DMS 273 treated with DMSO at 0.1 percent for 48 hours (cell line): ENCODE measurements around the gene ADGRF5.
"Not testable (repeated sequence)": the region's sequence is repeated elsewhere in the genome, so short reads cannot be mapped to it uniquely, and the experiment has no call there.

Experiments used
- DNase-seq: peaks from one replicate; lab custom pipeline; 2025; lab: John Stamatoyannopoulos, UW

The ADGRF5 gene

GRCh38 chr6:46894433-46894832, 27.3 kb downstream of the ADGRF5 start:
- no peak for DNase-seq

GRCh38 chr6:46893648-46894047, 28.1 kb downstream of the ADGRF5 start:
- DNase-seq: no peak

- DNase-seq: no peak
Observed at GRCh38 chr6:46891252-46891795, 30.4 kb downstream of the ADGRF5 start.

- no peak for DNase-seq
Observed at GRCh38 chr6:46888578-46888977, 33.2 kb downstream of the ADGRF5 start.

- DNase-seq: no peak
Observed at GRCh38 chr6:46888031-46888430, 33.7 kb downstream of the ADGRF5 start.

- DNase-seq: no peak
Observed at GRCh38 chr6:46882645-46883044, 39.1 kb downstream of the ADGRF5 start.

- no peak for DNase-seq
Observed at GRCh38 chr6:46879003-46879402, 42.7 kb downstream of the ADGRF5 start.

- no peak for DNase-seq
Observed at GRCh38 chr6:46876126-46876525, 45.6 kb downstream of the ADGRF5 start.

- no peak for DNase-seq
Observed at GRCh38 chr6:46867411-46867810, 54.3 kb downstream of the ADGRF5 start.

GRCh38 chr6:46865221-46865620, 56.5 kb downstream of the ADGRF5 start:
- DNase-seq: no peak

GRCh38 chr6:46863791-46864190, 57.9 kb downstream of the ADGRF5 start:
- DNase-seq: no peak

GRCh38 chr6:46862381-46862780, 59.4 kb downstream of the ADGRF5 start:
- DNase-seq: no peak

- not testable (repeated sequence) for DNase-seq
Observed at GRCh38 chr6:46855966-46856365, 65.8 kb downstream of the ADGRF5 start.

- not testable (repeated sequence) for DNase-seq
Observed at GRCh38 chr6:46851576-46851975, 70.2 kb downstream of the ADGRF5 start.

- DNase-seq: no peak
Observed at GRCh38 chr6:46850792-46851191, 70.9 kb downstream of the ADGRF5 start.

GRCh38 chr6:46849361-46849690, 72.4 kb downstream of the ADGRF5 start:
- no peak for DNase-seq

- DNase-seq: no peak
Observed at GRCh38 chr6:46848684-46849360, 72.9 kb downstream of the ADGRF5 start.

GRCh38 chr6:46845126-46845525, 76.6 kb downstream of the ADGRF5 start:
- DNase-seq: no peak

- not testable (repeated sequence) for DNase-seq
Observed at GRCh38 chr6:46842252-46842846, 79.4 kb downstream of the ADGRF5 start.

GRCh38 chr6:46838033-46838432, 83.7 kb downstream of the ADGRF5 start:
- DNase-seq: no peak

GRCh38 chr6:46834991-46835390, 86.7 kb downstream of the ADGRF5 start:
- DNase-seq: not testable (repeated sequence)

GRCh38 chr6:46834257-46834916, 87.4 kb downstream of the ADGRF5 start:
- not testable (repeated sequence) for DNase-seq

- DNase-seq: no peak
Observed at GRCh38 chr6:46832816-46833215, 88.9 kb downstream of the ADGRF5 start.
